Upper lobe of right lung (tissue), 1 donor: ENCODE data around the gene PDE8A. TPM values are rescaled to one million over a fixed set of nuclear protein-coding genes. Genes with fewer than 3 reads are reported as not detected.
"Not testable (repeated sequence)": the region's sequence is repeated elsewhere in the genome, so short reads cannot be mapped to it uniquely, and the experiment has no call there.

Source experiments
- ATAC-seq: fragments of 200-7000 bp; cut with Tn5 transposase; one replicate; pipeline ENCODE4 v1.9.1; 2020; ENCODE audit warnings: mild to moderate bottlenecking, moderate library complexity
- DNase-seq: peaks from one replicate; pipeline ENCODE4 v3.0.0-alpha.2; 2020
- H3K27ac ChIP-seq: fragments of 200-600 bp; one replicate; pipeline ENCODE4 v1.8.0; 2022
- H3K27me3 ChIP-seq: fragments of 200-600 bp; one replicate; pipeline ENCODE4 v1.8.0; 2022; ENCODE audit warnings: mild to moderate bottlenecking
- H3K36me3 ChIP-seq: fragments of 200-600 bp; one replicate; pipeline ENCODE4 v1.8.0; 2022
- H3K4me1 ChIP-seq: fragments of 200-600 bp; one replicate; pipeline ENCODE4 v1.8.0; 2022
- H3K4me3 ChIP-seq: fragments of 200-600 bp; one replicate; pipeline ENCODE4 v1.8.0; 2022; ENCODE audit warnings: mild to moderate bottlenecking
- H3K9me3 ChIP-seq: fragments of 200-600 bp; one replicate; pipeline ENCODE4 v1.8.0; 2022
- CTCF ChIP-seq: fragments of 200-600 bp; IDR thresholded peaks from one replicate; pipeline ENCODE4 v1.8.0; 2022; ENCODE audit warnings: antibody characterized with exemption
- intact Hi-C: fragments of 100-400 bp; cut with DNase I; formaldehyde crosslinking; loops from one replicate; pipeline ENCODE4 v1.11.0; 2022
- total RNA-seq: library from RNA; stranded (reverse); fragmentation: NEBNext Ultra II Directional; extraction: Animal tissue kit (Norgen Biotek cat#: 25700); gene quantifications from one replicate; pipeline ENCODE4 v1.2.1, GENCODE V29; 2021
- donor health status: DM: no; HTN: yes; CAD: no; lungs with severe emphysema.

PDE8A gene
- total RNA-seq, 1 donor from 2014 or later = 54.7 TPM

GRCh38 chr15:85178308-85178707 lies 196.7 kb downstream of the PDE8A start:
- no peaks in the 10 kb centered on the region for H3K27me3 ChIP-seq
- no peak for ATAC-seq
- TF ChIP-seq CTCF = no peak

GRCh38 chr15:85179700-85180099 lies 198.0 kb downstream of the PDE8A start:
- intact Hi-C loops = no loop called here

More at GRCh38 chr15:85178308-85178707, 196.7 kb downstream of the PDE8A start:
- DNase-seq = no peak
- intact Hi-C loops = no loop called here
- no peaks in the 10 kb centered on the region for H3K4me1 ChIP-seq
- H3K36me3 ChIP-seq = no peaks in the 10 kb centered on the region
- no peak overlapping the region for H3K27ac ChIP-seq
- no peaks in the 10 kb centered on the region for H3K9me3 ChIP-seq
- H3K4me3 ChIP-seq = no peak overlapping the region

GRCh38 chr15:85185350-85185749 lies 203.7 kb downstream of the PDE8A start:
- H3K27me3 ChIP-seq, DNase-seq, H3K4me3 ChIP-seq, H3K27ac ChIP-seq, H3K9me3 ChIP-seq, ATAC-seq, H3K36me3 ChIP-seq, intact Hi-C loops, H3K4me1 ChIP-seq: not testable (repeated sequence)

More at GRCh38 chr15:85179700-85180099, 198.0 kb downstream of the PDE8A start:
- no peak overlapping the region for H3K27ac ChIP-seq
- no peaks in the 10 kb centered on the region for H3K4me1 ChIP-seq
- no peak for ATAC-seq
- H3K36me3 ChIP-seq = no peaks in the 10 kb centered on the region
- no peak overlapping the region for H3K4me3 ChIP-seq
- no peak for TF ChIP-seq CTCF
- H3K9me3 ChIP-seq = no peaks in the 10 kb centered on the region
- DNase-seq = no peak
- H3K27me3 ChIP-seq = no peaks in the 10 kb centered on the region

- H3K9me3 ChIP-seq, H3K36me3 ChIP-seq, H3K4me3 ChIP-seq, H3K27me3 ChIP-seq, H3K4me1 ChIP-seq, DNase-seq, intact Hi-C loops, ATAC-seq, H3K27ac ChIP-seq: not testable (repeated sequence)
Observed at GRCh38 chr15:85188171-85188577, 206.5 kb downstream of the PDE8A start.

Other genes starting within 250 kb of the PDE8A start
- 33.3 TPM for gene ZNF592, start 233.3 kb upstream of the PDE8A start, total RNA-seq
- gene ALPK3, start 164.5 kb upstream of the PDE8A start, total RNA-seq = 21.0 TPM
- not detected for gene SLC28A1, start 97.2 kb upstream of the PDE8A start, total RNA-seq